GM12878 (cell line): Measurements from ENCODE around the gene GPR39. TPM values are rescaled to one million over a fixed set of nuclear protein-coding genes. Genes with fewer than 3 reads are reported as not detected.

ENCODE experiments used
- ATAC-seq: fragments of 200-7000 bp; cut with Tn5 transposase; 3 replicates; pipeline ENCODE4 v1.9.1; 2020; ENCODE audit warnings: mild to moderate bottlenecking, moderate library complexity
- BruUV-seq: library from RNA; stranded (reverse); fragments of 400-500 nt; replicated peaks from 2 replicates; lab custom pipeline; 2021; lab: Mats Ljungman, UMichigan
- CTCF ChIA-PET: fragments of 300-600 bp; sonication (Branson Sonifier 250); formaldehyde crosslinking; extraction: SDS; loops from one replicate; lab custom pipeline; 2021; ENCODE audit warnings: inconsistent platforms; lab: Yijun Ruan, JAX
- POLR2A ChIA-PET: fragments of 350-600 bp; formaldehyde crosslinking; extraction: SDS; loops from one replicate; lab custom pipeline; 2021; ENCODE audit warnings: inconsistent platforms; lab: Charles Lee
- RAD21 ChIA-PET: fragments of 300-600 bp; sonication (Branson Sonifier 250); formaldehyde crosslinking; loops from one replicate; lab custom pipeline; 2023; ENCODE audit warnings: antibody characterized with exemption; ENCODE audit not compliant: unreplicated experiment; lab: Charles Lee
- SMC1A ChIA-PET: fragments of 300-600 bp; sonication (Branson Sonifier 250); formaldehyde crosslinking; loops from one replicate; lab custom pipeline; 2023; ENCODE audit not compliant: unreplicated experiment, uncharacterized antibody; lab: Charles Lee
- DNase-seq: peaks from one replicate; pipeline ENCODE4 v3.0.0-alpha.2; 2011; ENCODE audit warnings: low read depth, low spot score
- FAIRE-seq: peaks from 3 replicates; lab custom pipeline; 2011; peaks lifted over from hg19 to GRCh38; lab: Jason Lieb, UNC
- H2AFZ ChIP-seq: 2 replicates; pipeline ENCODE4 v1.6.0; 2011; ENCODE audit warnings: low read depth, low read length, control low read depth; ENCODE audit not compliant: control insufficient read depth
- H3K27ac ChIP-seq: 2 replicates; pipeline ENCODE4 v1.5.1; 2011; ENCODE audit warnings: control low read depth; ENCODE audit not compliant: control insufficient read depth, insufficient read depth
- H3K27me3 ChIP-seq, 2 experiments: replicated peaks in 1 of 2; 2 replicates each; pipeline versions ENCODE4 v1.6.0 to v1.6.1; 2011; ENCODE audit warnings: low read length in 1 of 2; ENCODE audit not compliant: control insufficient read depth in 2 of 2, insufficient read depth in 2 of 2
- H3K36me3 ChIP-seq, 2 experiments: 2 replicates each; pipeline ENCODE4 v1.5.1; 2011; ENCODE audit warnings: low read length in 1 of 2; ENCODE audit not compliant: control insufficient read depth in 2 of 2, insufficient read depth in 2 of 2
- H3K4me1 ChIP-seq: 2 replicates; pipeline ENCODE4 v1.6.1; 2011; ENCODE audit warnings: mild to moderate bottlenecking, low read length, moderate library complexity, mixed read lengths; ENCODE audit not compliant: control insufficient read depth, insufficient read depth
- H3K4me2 ChIP-seq: 2 replicates; pipeline ENCODE4 v1.6.0; 2011; ENCODE audit warnings: control low read depth; ENCODE audit not compliant: control insufficient read depth, insufficient read depth
- H3K4me3 ChIP-seq: fragments of 200-600 bp; sonication (generic); 2 replicates; pipeline ENCODE4 v1.5.1; 2016
- H3K79me2 ChIP-seq: 2 replicates; pipeline ENCODE4 v1.6.0; 2011; ENCODE audit warnings: low read length; ENCODE audit not compliant: control insufficient read depth, insufficient read depth
- H3K9ac ChIP-seq: 2 replicates; pipeline ENCODE4 v1.8.0; 2011; ENCODE audit warnings: low read length, control low read depth, mixed read lengths; ENCODE audit not compliant: control insufficient read depth, insufficient read depth
- H3K9me3 ChIP-seq: replicated peaks from 3 replicates; pipeline ENCODE4 v1.5.1; 2011; ENCODE audit warnings: mild to moderate bottlenecking, low read length; ENCODE audit not compliant: control insufficient read depth, insufficient read depth
- H4K20me1 ChIP-seq: 2 replicates; pipeline ENCODE4 v1.6.0; 2011; ENCODE audit not compliant: control insufficient read depth, insufficient read depth
- CHD2 ChIP-seq: IDR thresholded peaks from 2 replicates; pipeline ENCODE4 v1.6.1; 2011; ENCODE audit warnings: low read depth, low read length, improper control_type of control experiment, borderline replicate concordance
- EED ChIP-seq: sonication (generic); IDR thresholded peaks from 2 replicates; pipeline ENCODE4 v1.6.1; 2016; ENCODE audit warnings: antibody characterized with exemption, low read depth
- HCFC1 ChIP-seq: fragments of 150-350 bp; IDR thresholded peaks from 2 replicates; pipeline ENCODE4 v1.6.1; 2014; ENCODE audit warnings: low read length
- MXI1 ChIP-seq: fragments of 150-350 bp; IDR thresholded peaks from 2 replicates; pipeline ENCODE4 v1.6.1; 2011; ENCODE audit warnings: low read depth, mild to moderate bottlenecking, inconsistent platforms, low read length, improper control_type of control experiment
- POU2F2 ChIP-seq: IDR thresholded peaks from 3 replicates; pipeline ENCODE4 v1.6.1; 2011; ENCODE audit warnings: low read depth, mild to moderate bottlenecking, low read length, borderline replicate concordance
- SMAD5 ChIP-seq: IDR thresholded peaks from 2 replicates; pipeline ENCODE4 v1.6.1; 2016; ENCODE audit warnings: antibody characterized with exemption, low read depth
- SMARCA5 ChIP-seq: fragments of 450-650 bp; IDR thresholded peaks from 2 replicates; pipeline ENCODE4 v1.6.1; 2017; ENCODE audit warnings: mild to moderate bottlenecking
- ZNF207 ChIP-seq: fragments of 450-650 bp; IDR thresholded peaks from 2 replicates; pipeline ENCODE4 v1.6.1; 2014; ENCODE audit warnings: antibody characterized with exemption, mild to moderate bottlenecking, borderline replicate concordance
- WGBS: methylation state at CpG from one replicate; pipeline ENCODE4 v1.1.6; 2016; ENCODE audit warnings: low lambda C conversion rate; ENCODE audit not compliant: insufficient replicate concordance, insufficient coverage; ENCODE audit errors: missing lambda C conversion rate; 5-methylcytosine and 5-hydroxymethylcytosine counted together
- in situ Hi-C: fragments of 300-500 bp; cut with MboI; formaldehyde crosslinking; loops from 9 replicates; pipeline ENCODE4 v1.14.3; 2018; ENCODE audit warnings: mixed read lengths
- intact Hi-C: fragments of 100-400 bp; cut with micrococcal nuclease; formaldehyde crosslinking; loops from one replicate; pipeline ENCODE4 v1.14.2; 2022; ENCODE audit not compliant: unreplicated experiment
- polyA plus RNA-seq, 11 experiments: library from polyadenylated mRNA; depleted of rRNA in 4 of 11; unstranded in 6 of 11; stranded (reverse) in 5 of 11; fragments of >200 nt; fragmentation: Nextera tagmentation in 4 of 11; fragmentation: Illumina TruSeq in 1 of 11; extraction: Ambion mirVana in 4 of 11; extraction: Trizol in 1 of 11; gene quantifications; 1 replicate in 1 of 11; 2 replicates in 10 of 11; pipeline versions ENCODE4 v1.2.1 to v1.2.3, GENCODE V29; 2011 to 2016; ENCODE audit warnings: inconsistent platforms in 2 of 11, missing spikeins in 2 of 11, low read depth in 1 of 11
- total RNA-seq, 4 experiments: library from RNA; depleted of rRNA in 3 of 4; stranded (reverse); fragments of >200 nt in 3 of 4; fragmentation: Illumina TruSeq in 1 of 4; extraction: Trizol in 1 of 4; gene quantifications; 2 replicates each; pipeline versions ENCODE4 v1.2.1 to v1.2.3, GENCODE V29; 2013 to 2021
- TF ChIP-seq, protein P1 (sequence below): fragments of 450-650 bp; IDR thresholded peaks from 2 replicates; pipeline ENCODE4 v1.6.1; 2017; ENCODE audit warnings: mild to moderate bottlenecking
- TF ChIP-seq, protein P2 (sequence below): fragments of 450-650 bp; formaldehyde crosslinking; IDR thresholded peaks from 2 replicates; pipeline ENCODE4 v1.4.0; 2022; ENCODE audit warnings: mild to moderate bottlenecking, moderate library complexity
- TF ChIP-seq, protein P3 (sequence below): IDR thresholded peaks from 2 replicates; pipeline ENCODE4 v1.6.1; 2012; ENCODE audit warnings: low read depth, low read length, improper control_type of control experiment

Gene GPR39
- total and polyA plus RNA-seq, 10 of the 15 experiments (the other 5 are each of a cell fraction or from before 2014, with no cell fraction given), result 0.05 to 0.23 TPM; not detected in 8

DNA sequence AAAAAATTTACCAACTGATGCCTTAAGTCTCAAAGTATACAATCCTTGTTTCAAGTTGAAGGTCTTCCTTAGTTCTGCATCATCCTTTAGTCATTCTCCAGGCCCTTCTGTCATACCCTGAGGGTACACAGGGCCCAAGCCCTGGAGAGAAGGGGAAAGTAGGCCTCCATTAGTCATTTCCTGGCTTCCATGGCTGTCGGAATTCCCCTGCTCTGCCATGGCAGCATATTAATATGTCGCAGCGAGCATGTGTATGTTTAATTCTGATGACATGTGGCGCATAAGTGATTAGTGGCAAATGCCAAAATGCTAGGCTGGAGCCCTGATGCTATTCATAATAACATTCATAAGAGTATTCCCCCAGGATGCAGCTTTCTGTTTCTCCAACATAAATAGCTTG, 22.1 kb downstream of the GPR39 start (continued):
- TF ChIP-seq SMAD5, result no peak

DNA sequence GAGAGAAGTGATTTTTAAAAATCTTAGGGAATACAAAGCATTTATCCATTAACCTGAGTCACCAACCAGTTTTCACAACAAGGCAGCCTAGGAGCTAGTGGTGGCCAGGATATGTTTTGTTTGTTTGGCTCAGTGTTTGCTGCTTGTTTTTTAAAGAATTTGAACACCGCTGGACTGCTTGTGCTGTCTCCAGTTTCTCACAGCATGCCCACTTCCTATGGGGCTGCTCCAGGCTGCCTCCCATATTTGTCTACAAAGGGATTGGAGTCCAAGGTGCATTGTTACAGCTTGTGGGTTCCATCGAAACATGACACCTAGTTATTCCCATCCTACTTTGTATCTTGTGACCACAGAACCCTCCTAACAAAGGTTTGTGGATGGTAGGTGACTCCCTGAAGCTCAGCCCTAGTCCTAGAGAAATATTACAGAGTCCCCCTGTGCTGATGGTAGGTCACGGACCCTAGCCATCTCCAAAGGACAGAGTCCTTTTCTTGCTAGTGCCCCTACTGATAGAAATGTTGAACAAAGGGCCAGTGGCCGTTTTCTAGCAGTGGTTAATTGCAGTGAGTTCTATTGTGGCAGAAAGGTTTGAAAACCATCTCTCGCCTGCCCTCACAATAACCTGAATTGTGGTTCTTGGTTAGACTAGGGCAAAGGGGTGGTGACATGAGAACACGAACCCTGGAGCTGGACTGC, 23.2 kb downstream of the GPR39 start:
- no peak overlapping the region for H2AFZ ChIP-seq
- SMC1A ChIA-PET, result interaction anchor here (1.1 kb wide), 1 partner anchor 90 kb away, joined by 3 read pairs; no protein-coding TSS in a partner anchor
- 16% methylated on average over 6 of the region's 6 CpGs for WGBS
- no peaks in the 10 kb centered on the region for H3K79me2 ChIP-seq
- RAD21 ChIA-PET, result no interaction called here
- no peaks in the 10 kb centered on the region for H3K27me3 ChIP-seq
- H3K4me1 ChIP-seq, result no peaks in the 10 kb centered on the region
- in situ Hi-C loops (no loop called here), intact Hi-C loops (no loop called here)
- H3K9me3 ChIP-seq, result no peaks in the 10 kb centered on the region
- CTCF ChIA-PET, result interaction anchor here (1.3 kb wide), 1 partner anchor 9 kb away, joined by 3 read pairs; no protein-coding TSS in a partner anchor
- no TSS peak for BruUV-seq
- no peak overlapping the region for H3K27ac ChIP-seq
- no peak for FAIRE-seq
- no peak overlapping the region for H3K9ac ChIP-seq
- H3K4me2 ChIP-seq, result no peak overlapping the region
- POLR2A ChIA-PET, result no interaction called here
- no peaks in the 10 kb centered on the region for H4K20me1 ChIP-seq
- H3K36me3 ChIP-seq, result no peaks in the 10 kb centered on the region
- ATAC-seq, result no peak
- no peak overlapping the region for H3K4me3 ChIP-seq
- DNase-seq, result no peak
- no peak for TF ChIP-seq ZNF207
- TF ChIP-seq, protein P1, sequence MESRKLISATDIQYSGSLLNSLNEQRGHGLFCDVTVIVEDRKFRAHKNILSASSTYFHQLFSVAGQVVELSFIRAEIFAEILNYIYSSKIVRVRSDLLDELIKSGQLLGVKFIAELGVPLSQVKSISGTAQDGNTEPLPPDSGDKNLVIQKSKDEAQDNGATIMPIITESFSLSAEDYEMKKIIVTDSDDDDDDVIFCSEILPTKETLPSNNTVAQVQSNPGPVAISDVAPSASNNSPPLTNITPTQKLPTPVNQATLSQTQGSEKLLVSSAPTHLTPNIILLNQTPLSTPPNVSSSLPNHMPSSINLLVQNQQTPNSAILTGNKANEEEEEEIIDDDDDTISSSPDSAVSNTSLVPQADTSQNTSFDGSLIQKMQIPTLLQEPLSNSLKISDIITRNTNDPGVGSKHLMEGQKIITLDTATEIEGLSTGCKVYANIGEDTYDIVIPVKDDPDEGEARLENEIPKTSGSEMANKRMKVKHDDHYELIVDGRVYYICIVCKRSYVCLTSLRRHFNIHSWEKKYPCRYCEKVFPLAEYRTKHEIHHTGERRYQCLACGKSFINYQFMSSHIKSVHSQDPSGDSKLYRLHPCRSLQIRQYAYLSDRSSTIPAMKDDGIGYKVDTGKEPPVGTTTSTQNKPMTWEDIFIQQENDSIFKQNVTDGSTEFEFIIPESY, result no peak
- TF ChIP-seq HCFC1, result no peak
- TF ChIP-seq EED, result no peak
- TF ChIP-seq, protein P2, sequence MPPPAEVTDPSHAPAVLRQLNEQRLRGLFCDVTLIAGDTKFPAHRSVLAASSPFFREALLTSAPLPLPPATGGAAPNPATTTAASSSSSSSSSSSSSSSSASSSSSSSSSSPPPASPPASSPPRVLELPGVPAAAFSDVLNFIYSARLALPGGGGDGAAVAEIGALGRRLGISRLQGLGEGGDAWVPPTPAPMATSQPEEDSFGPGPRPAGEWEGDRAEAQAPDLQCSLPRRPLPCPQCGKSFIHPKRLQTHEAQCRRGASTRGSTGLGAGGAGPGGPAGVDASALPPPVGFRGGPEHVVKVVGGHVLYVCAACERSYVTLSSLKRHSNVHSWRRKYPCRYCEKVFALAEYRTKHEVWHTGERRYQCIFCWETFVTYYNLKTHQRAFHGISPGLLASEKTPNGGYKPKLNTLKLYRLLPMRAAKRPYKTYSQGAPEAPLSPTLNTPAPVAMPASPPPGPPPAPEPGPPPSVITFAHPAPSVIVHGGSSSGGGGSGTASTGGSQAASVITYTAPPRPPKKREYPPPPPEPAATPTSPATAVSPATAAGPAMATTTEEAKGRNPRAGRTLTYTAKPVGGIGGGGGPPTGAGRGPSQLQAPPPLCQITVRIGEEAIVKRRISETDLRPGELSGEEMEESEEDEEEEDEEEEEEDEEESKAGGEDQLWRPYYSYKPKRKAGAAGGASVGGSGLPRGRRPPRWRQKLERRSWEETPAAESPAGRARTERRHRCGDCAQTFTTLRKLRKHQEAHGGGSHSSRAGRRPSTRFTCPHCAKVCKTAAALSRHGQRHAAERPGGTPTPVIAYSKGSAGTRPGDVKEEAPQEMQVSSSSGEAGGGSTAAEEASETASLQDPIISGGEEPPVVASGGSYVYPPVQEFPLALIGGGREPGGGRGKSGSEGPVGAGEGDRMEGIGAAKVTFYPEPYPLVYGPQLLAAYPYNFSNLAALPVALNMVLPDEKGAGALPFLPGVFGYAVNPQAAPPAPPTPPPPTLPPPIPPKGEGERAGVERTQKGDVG, result no peak
- TF ChIP-seq CHD2, result no peak
- TF ChIP-seq, protein P3, sequence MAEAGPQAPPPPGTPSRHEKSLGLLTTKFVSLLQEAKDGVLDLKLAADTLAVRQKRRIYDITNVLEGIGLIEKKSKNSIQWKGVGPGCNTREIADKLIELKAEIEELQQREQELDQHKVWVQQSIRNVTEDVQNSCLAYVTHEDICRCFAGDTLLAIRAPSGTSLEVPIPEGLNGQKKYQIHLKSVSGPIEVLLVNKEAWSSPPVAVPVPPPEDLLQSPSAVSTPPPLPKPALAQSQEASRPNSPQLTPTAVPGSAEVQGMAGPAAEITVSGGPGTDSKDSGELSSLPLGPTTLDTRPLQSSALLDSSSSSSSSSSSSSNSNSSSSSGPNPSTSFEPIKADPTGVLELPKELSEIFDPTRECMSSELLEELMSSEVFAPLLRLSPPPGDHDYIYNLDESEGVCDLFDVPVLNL, result no peak
- TF ChIP-seq POU2F2, result no peak
- no peak for TF ChIP-seq MXI1
- TF ChIP-seq SMARCA5, result no peak
